ENCODE measurements around the gene PMAIP1.

- no peak for TF ChIP-seq CTCF (IDR thresholded peaks at IDR 0.05)
- TF ChIP-seq POLR2A (IDR thresholded peaks at IDR 0.05): no peak
Observed at GRCh38 chr18:59910967-59911366, 11.2 kb downstream of the PMAIP1 start.
